CD4-positive, CD25-positive, alpha-beta regulatory T cell (primary cell): Measurements from ENCODE around the gene S100PBP. TPM values are rescaled to one million over a fixed set of nuclear protein-coding genes. Genes with fewer than 3 reads are reported as not detected.

ENCODE experiments used
- ATAC-seq, 2 donors: fragments of 150-1000 bp; cut with Tn5 transposase; one replicate each; pipeline ENCODE4 v1.10.0; 2021; ENCODE audit warnings: low read depth in 2 of 2, moderate number of reproducible peaks in 2 of 2, moderate library complexity in 1 of 2
- DNase-seq, 3 donors: peaks; one replicate each; pipeline versions ENCODE4 v3.0.0 to v3.0.0-alpha.2; 2012 to 2022; ENCODE audit warnings: mixed read lengths in 1 of 3
- H3K27ac ChIP-seq: one replicate; pipeline ENCODE4 v1.7.0; 2013; ENCODE audit warnings: mild to moderate bottlenecking, low read length; ENCODE audit not compliant: insufficient read depth, poor library complexity, severe bottlenecking
- H3K27me3 ChIP-seq: one replicate; pipeline ENCODE4 v1.7.0; 2013; ENCODE audit warnings: low read length; ENCODE audit not compliant: control insufficient read depth, insufficient read depth
- H3K36me3 ChIP-seq: one replicate; pipeline ENCODE4 v1.7.0; 2013; ENCODE audit warnings: mild to moderate bottlenecking, low read length, moderate library complexity; ENCODE audit not compliant: control insufficient read depth, insufficient read depth
- H3K4me1 ChIP-seq: 2 replicates; pipeline ENCODE4 v1.7.0; 2013; ENCODE audit warnings: mild to moderate bottlenecking, low read length; ENCODE audit not compliant: insufficient read depth, control insufficient read depth, poor library complexity, severe bottlenecking
- H3K4me3 ChIP-seq: one replicate; pipeline ENCODE4 v1.7.0; 2013; ENCODE audit warnings: low read depth, mild to moderate bottlenecking, low read length, moderate library complexity
- H3K9me3 ChIP-seq, 2 experiments: 1 replicate in 1 of 2; 2 replicates in 1 of 2; pipeline ENCODE4 v1.7.0; 2013; ENCODE audit warnings: low read length in 2 of 2, mild to moderate bottlenecking in 1 of 2, moderate library complexity in 1 of 2; ENCODE audit not compliant: control insufficient read depth in 2 of 2
- H3K27ac Mint-ChIP-seq, 3 donors: one replicate each; pipeline ENCODE4 v1.8.0; 2020 to 2022; ENCODE audit warnings: mild to moderate bottlenecking in 3 of 3, mixed read lengths in 3 of 3, moderate library complexity in 2 of 3
- H3K27me3 Mint-ChIP-seq: one replicate; pipeline ENCODE4 v1.8.0; 2022; ENCODE audit warnings: mild to moderate bottlenecking, mixed read lengths
- H3K36me3 Mint-ChIP-seq: one replicate; pipeline ENCODE4 v1.8.0; 2020; ENCODE audit warnings: mixed read lengths
- H3K4me1 Mint-ChIP-seq, 4 donors: one replicate each; pipeline ENCODE4 v1.8.0; 2020 to 2022; ENCODE audit warnings: mixed read lengths in 4 of 4, mild to moderate bottlenecking in 1 of 4
- H3K4me3 Mint-ChIP-seq, 4 donors: one replicate each; pipeline ENCODE4 v1.8.0; 2020 to 2022; ENCODE audit warnings: mild to moderate bottlenecking in 4 of 4, mixed read lengths in 4 of 4, moderate library complexity in 3 of 4
- H3K9me3 Mint-ChIP-seq, 7 donors: one replicate each; pipeline ENCODE4 v1.8.0; 2020 to 2022; ENCODE audit warnings: mixed read lengths in 7 of 7, mild to moderate bottlenecking in 3 of 7, moderate library complexity in 2 of 7
- polyA plus RNA-seq, 4 donors: library from polyadenylated mRNA; unstranded; fragments of 300-500 nt; fragmentation: Illumina TruSeq; gene quantifications; one replicate each; pipeline ENCODE4 v1.2.3, GENCODE V29; 2021
- total RNA-seq: library from RNA; stranded (reverse); gene quantifications from one replicate; pipeline ENCODE4 v1.2.3, GENCODE V29; 2022

S100PBP gene
- total and polyA plus RNA-seq, 5 donors from 2014 or later: 11.5 to 55.1 (median 12.3) TPM

- Mint-ChIP-seq H3K27me3 (no peaks in the 10 kb centered on the region), H3K4me1 (peaks cover 0 to 6% (median 4%) of the 10 kb centered on the region in 4 donors), H3K4me3 (no peak overlapping the region), H3K27ac (peak overlapping the region in 1 of 3 donors; percentile 25), H3K9me3 (no peaks in the 10 kb centered on the region), H3K36me3 (peaks cover 7% of the 10 kb centered on the region)
- Histone ChIP-seq H3K4me3 (no peak overlapping the region), H3K27me3 (no peaks in the 10 kb centered on the region), H3K36me3 (peaks cover 13% of the 10 kb centered on the region), H3K4me1 (no peaks in the 10 kb centered on the region), H3K27ac (no peak overlapping the region), H3K9me3 (no peaks in the 10 kb centered on the region)
- no peak for ATAC-seq
- DNase-seq: no peak
These were observed 45.0 kb upstream of the S100PBP start for GRCh38 chr1:32772281-32773017.

DNA sequence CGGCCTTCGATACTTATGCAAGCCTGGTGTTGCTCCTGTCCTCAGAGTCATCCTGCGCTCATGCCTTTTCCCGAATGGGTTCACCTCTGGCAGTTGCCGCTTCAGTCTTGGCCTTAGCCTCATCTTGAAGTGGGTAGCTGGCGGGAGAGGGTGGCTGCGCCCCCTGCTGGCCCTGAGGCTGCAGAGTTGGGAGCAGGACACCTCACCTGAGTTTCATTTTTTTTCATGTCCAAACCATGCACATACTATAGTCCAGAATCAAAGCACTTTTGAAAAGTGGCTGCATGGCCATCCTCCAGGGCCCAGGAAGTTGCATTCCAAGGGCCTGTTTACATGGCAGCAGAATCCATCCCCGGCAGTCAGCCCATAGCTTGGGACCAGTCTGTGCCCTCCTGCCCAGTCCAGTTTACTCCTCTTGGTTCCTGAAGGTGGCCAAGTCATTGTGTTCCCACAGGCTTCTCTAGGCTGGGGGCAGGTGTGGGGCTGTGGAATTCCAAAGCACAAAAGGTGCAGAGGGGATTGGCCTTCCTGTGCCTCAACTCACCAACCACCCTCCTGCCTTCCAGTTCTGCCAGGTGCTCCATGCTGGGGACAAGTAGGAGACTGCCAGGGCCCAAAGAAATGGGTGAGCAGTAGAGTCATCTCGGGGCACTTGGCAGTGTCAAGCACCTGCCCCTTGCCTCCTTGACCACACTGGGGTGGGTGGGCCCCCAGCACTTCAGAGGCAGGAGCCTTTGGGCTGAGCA lies 44.3 kb upstream of the S100PBP start:
- H3K27ac ChIP-seq: no peak overlapping the region
- H3K36me3 ChIP-seq: peaks cover 20% of the 10 kb centered on the region
- Mint-ChIP-seq H3K9me3 (no peaks in the 10 kb centered on the region), H3K27ac (peak overlapping the region in 1 of 3 donors; percentile 25), H3K4me3 (no peak overlapping the region), H3K27me3 (no peaks in the 10 kb centered on the region), H3K36me3 (peaks cover 15% of the 10 kb centered on the region), H3K4me1 (peaks cover 0 to 6% (median 4%) of the 10 kb centered on the region in 4 donors)
- no peaks in the 10 kb centered on the region for H3K27me3 ChIP-seq
- ATAC-seq: peak; percentile 63 to 79
- H3K4me3 ChIP-seq: no peak overlapping the region
- H3K4me1 ChIP-seq: no peaks in the 10 kb centered on the region
- H3K9me3 ChIP-seq: no peaks in the 10 kb centered on the region
- DNase-seq: peak; percentile 48 to 80 (median 66)

GRCh38 chr1:32773764-32774463 lies 43.5 kb upstream of the S100PBP start:
- Histone ChIP-seq H3K4me3 (no peak overlapping the region), H3K27ac (no peak overlapping the region), H3K4me1 (no peaks in the 10 kb centered on the region), H3K27me3 (no peaks in the 10 kb centered on the region), H3K36me3 (peaks cover 23% of the 10 kb centered on the region), H3K9me3 (no peaks in the 10 kb centered on the region)
- no peak for DNase-seq
- Mint-ChIP-seq H3K9me3 (no peaks in the 10 kb centered on the region), H3K27me3 (no peaks in the 10 kb centered on the region), H3K4me1 (peaks cover 0 to 6% (median 4%) of the 10 kb centered on the region in 4 donors), H3K36me3 (peaks cover 15% of the 10 kb centered on the region), H3K27ac (peak overlapping the region; percentile 3 to 72 (median 25)), H3K4me3 (no peak overlapping the region)
- no peak for ATAC-seq

- H3K36me3 ChIP-seq: peaks cover 28% of the 10 kb centered on the region
- H3K4me1 ChIP-seq: no peaks in the 10 kb centered on the region
- no peaks in the 10 kb centered on the region for H3K27me3 ChIP-seq
- no peak overlapping the region for H3K4me3 ChIP-seq
- H3K4me3 Mint-ChIP-seq: no peak overlapping the region
- ATAC-seq (no peak), DNase-seq (no peak)
- no peak overlapping the region for H3K27ac ChIP-seq
- H3K27me3 Mint-ChIP-seq: no peaks in the 10 kb centered on the region
- no peaks in the 10 kb centered on the region for H3K9me3 Mint-ChIP-seq
- H3K27ac Mint-ChIP-seq: peak overlapping the region in 2 of 3 donors; percentile 3 to 25
- no peaks in the 10 kb centered on the region for H3K9me3 ChIP-seq
- peaks cover 17% of the 10 kb centered on the region for H3K36me3 Mint-ChIP-seq
- H3K4me1 Mint-ChIP-seq: peaks cover 0 to 6% (median 4%) of the 10 kb centered on the region in 4 donors
These were observed 43.0 kb upstream of the S100PBP start for GRCh38 chr1:32774464-32774808.

GRCh38 chr1:32774950-32775634 lies 42.4 kb upstream of the S100PBP start:
- Mint-ChIP-seq H3K4me3 (no peak overlapping the region), H3K36me3 (peaks cover 23% of the 10 kb centered on the region), H3K9me3 (no peaks in the 10 kb centered on the region), H3K27me3 (no peaks in the 10 kb centered on the region), H3K4me1 (peaks cover 0 to 6% (median 4%) of the 10 kb centered on the region in 4 donors), H3K27ac (no peak overlapping the region)
- Histone ChIP-seq H3K4me3 (no peak overlapping the region), H3K27ac (no peak overlapping the region), H3K36me3 (peaks cover 35% of the 10 kb centered on the region), H3K9me3 (no peaks in the 10 kb centered on the region), H3K4me1 (no peaks in the 10 kb centered on the region), H3K27me3 (no peaks in the 10 kb centered on the region)
- DNase-seq (no peak), ATAC-seq (no peak)

DNA sequence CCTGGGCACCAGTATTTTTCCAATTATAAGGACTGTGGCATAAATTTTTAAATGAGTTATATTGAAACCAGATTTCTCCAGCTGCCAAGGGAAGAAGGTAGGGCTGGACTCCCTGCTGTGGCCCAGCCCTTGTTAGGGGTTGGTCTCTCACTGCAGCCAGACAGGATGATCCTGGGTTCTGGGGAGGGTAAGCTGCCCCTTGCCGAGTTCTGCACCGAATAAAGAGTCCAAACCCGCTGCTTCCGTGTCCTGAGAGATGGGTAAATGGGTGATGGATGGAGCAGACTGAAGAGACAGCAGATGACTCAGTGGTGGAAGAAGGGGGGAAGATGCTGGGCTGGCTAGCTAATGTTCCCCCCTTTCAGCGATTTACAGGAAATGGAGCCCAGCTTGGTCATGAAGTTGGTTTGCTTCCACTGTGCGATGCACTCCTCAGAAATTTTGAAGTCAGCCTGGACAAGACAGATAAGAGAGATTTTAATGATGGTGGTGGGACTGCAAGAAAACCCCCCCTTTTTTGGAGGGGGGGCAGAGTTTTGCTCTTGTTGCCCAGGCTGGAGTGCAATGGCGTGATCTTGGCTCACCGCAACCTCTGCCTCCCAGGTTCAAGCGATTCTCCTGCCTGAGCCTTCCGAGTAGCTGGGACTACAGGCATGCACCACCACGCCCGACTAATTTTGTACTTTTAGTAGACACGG lies 41.7 kb upstream of the S100PBP start:
- Histone ChIP-seq H3K36me3 (peaks cover 42% of the 10 kb centered on the region), H3K4me1 (no peaks in the 10 kb centered on the region), H3K9me3 (no peaks in the 10 kb centered on the region), H3K4me3 (no peak overlapping the region), H3K27me3 (no peaks in the 10 kb centered on the region), H3K27ac (no peak overlapping the region)
- Mint-ChIP-seq H3K4me3 (no peak overlapping the region), H3K4me1 (peaks cover 0 to 6% (median 4%) of the 10 kb centered on the region in 4 donors), H3K27ac (peak overlapping the region in 1 of 3 donors; percentile 54), H3K9me3 (no peaks in the 10 kb centered on the region), H3K36me3 (peaks cover 29% of the 10 kb centered on the region), H3K27me3 (no peaks in the 10 kb centered on the region)
- ATAC-seq (no peak), DNase-seq (no peak)

- Mint-ChIP-seq H3K4me1 (peaks cover 0 to 1% (median under 1%) of the 10 kb centered on the region in 4 donors), H3K27ac (no peak overlapping the region), H3K27me3 (no peaks in the 10 kb centered on the region), H3K9me3 (no peaks in the 10 kb centered on the region), H3K36me3 (peaks cover 44% of the 10 kb centered on the region), H3K4me3 (no peak overlapping the region)
- Histone ChIP-seq H3K4me3 (no peak overlapping the region), H3K9me3 (no peaks in the 10 kb centered on the region), H3K27me3 (no peaks in the 10 kb centered on the region), H3K27ac (no peak overlapping the region), H3K4me1 (no peaks in the 10 kb centered on the region), H3K36me3 (peaks cover 75% of the 10 kb centered on the region)
- ATAC-seq: no peak
- no peak for DNase-seq
These were observed 38.2 kb upstream of the S100PBP start for GRCh38 chr1:32779242-32779641.
